Activated naive CD4-positive, alpha-beta T cell treated with anti-CD3 and anti-CD28 coated beads, Interleukin-2, amount 50 U/mL, for 16 hours (primary cell): ENCODE results near the gene CCDC85C.

Experiments used
- DNase-seq: peaks from one replicate; pipeline ENCODE4 v3.0.0-alpha.2; 2020

CCDC85C gene

GRCh38 chr14:99628887-99629618 is 25.0 kb upstream of the CCDC85C start:
- peak; percentile 57 for DNase-seq

DNA sequence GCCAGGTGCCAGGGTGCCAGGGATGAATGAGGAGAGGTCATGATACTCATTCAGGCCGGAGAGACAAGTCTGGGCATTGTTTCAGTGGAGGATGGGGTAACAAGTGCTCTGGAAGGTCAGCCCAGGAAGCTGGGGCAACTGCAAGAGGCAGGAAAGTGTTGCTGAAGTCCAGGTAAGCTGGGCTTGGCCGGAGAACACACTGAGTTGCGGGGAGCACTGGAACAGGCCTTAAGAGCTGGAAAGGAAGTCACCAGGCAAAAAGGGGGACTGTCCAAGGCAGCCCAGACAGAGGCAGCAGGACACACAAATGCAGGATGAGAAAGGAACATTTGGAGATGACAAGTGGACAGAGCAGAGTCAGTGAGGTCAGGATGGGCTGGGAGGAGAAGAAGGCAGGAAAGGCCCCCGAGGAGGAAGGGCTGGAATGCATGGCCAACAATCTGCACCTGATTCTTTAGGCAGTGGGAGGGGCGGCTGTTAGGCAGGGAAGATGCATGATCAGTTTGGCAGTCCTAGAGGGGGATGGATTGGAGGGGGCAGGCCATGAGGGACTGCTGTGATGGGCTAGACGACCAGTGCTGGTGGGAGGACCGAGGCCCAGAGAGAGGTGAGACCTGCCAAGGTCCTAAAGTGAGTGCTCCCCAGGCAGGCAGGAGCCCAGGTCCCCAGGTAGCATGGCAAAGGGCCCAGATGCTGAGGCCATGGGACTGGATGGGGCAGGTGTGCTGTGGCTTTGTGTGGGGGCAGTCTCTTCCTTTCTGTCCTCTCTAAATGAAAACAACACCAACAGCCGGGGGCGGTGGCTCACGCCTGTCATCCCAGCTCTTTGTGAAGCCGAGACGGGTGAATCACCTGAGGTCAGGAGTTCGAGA is 23.7 kb upstream of the CCDC85C start:
- DNase-seq, result no peak

GRCh38 chr14:99627100-99627499 is 23.1 kb upstream of the CCDC85C start:
- no peak for DNase-seq

DNA sequence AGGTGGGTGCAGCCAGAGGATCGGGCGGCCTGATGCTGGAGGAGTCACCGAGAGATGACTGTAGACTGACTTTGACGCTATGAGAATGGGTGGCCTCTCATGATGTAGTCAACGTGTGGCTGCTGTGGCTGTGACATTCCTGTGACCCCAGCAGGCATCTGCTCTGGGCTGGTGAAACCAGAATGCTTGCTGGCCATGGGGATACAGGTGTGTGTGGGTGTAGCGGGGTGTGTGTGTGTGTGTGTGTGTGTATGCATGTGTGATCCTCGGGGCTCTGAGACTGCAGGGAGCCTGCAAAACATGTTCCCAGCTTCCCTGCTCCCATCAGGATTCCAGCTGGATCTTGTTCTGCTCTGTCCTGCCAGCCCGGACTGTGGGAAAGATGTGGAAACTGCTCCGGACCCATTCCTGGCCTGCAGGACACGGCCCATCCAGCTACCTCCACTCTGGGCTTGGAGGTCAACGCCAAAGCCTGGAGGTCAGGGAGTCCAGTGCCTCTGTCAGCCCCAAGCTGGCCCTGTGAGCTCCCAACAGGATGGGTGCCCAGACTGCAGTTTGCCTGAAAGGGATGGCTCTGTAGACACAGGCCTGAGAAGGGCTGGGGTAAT is 22.1 kb upstream of the CCDC85C start:
- no peak for DNase-seq

DNA sequence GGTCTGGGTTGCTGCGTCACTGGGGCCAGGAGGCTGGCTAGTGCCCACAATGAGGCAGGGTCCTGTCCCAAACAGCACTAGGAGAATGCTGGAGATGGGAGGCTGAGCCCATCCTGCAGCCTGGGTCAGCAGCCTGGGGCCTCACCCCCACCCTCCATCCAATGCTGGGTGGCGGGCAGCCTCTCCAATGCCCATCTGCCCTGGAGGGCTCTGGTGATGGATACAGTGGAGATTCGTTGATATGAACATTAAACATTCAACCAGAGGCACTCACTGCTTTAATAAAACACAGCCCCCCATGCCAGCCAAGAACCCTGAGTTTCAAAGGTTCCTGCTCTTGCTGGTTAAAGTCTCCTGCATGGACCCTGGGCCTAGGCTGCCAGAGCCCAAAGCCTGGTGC is 21.5 kb upstream of the CCDC85C start:
- DNase-seq, result no peak

GRCh38 chr14:99624971-99625370 is 21.0 kb upstream of the CCDC85C start:
- DNase-seq, result no peak

DNA sequence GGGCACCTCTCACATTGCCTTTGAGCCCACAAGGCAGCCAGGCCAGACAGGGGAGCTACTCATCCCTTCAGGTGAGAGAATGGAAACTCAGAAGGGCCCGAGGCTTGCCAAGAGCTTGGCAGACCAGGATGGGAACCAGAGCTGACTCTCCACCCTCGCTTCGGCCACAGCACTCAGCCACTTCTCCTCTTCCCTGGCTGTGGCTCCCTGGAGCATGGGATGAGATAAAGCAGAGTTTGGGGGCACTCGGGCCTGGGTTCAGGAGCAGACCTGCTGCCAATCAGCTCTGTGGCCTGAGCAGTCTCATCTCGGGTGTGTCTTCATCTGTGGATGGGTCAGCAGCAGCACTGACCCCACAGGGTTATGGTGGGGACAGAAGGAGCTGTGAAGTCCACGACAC is 20.0 kb upstream of the CCDC85C start:
- DNase-seq, result no peak

GRCh38 chr14:99621948-99622347 is 17.9 kb upstream of the CCDC85C start:
- no peak for DNase-seq

DNA sequence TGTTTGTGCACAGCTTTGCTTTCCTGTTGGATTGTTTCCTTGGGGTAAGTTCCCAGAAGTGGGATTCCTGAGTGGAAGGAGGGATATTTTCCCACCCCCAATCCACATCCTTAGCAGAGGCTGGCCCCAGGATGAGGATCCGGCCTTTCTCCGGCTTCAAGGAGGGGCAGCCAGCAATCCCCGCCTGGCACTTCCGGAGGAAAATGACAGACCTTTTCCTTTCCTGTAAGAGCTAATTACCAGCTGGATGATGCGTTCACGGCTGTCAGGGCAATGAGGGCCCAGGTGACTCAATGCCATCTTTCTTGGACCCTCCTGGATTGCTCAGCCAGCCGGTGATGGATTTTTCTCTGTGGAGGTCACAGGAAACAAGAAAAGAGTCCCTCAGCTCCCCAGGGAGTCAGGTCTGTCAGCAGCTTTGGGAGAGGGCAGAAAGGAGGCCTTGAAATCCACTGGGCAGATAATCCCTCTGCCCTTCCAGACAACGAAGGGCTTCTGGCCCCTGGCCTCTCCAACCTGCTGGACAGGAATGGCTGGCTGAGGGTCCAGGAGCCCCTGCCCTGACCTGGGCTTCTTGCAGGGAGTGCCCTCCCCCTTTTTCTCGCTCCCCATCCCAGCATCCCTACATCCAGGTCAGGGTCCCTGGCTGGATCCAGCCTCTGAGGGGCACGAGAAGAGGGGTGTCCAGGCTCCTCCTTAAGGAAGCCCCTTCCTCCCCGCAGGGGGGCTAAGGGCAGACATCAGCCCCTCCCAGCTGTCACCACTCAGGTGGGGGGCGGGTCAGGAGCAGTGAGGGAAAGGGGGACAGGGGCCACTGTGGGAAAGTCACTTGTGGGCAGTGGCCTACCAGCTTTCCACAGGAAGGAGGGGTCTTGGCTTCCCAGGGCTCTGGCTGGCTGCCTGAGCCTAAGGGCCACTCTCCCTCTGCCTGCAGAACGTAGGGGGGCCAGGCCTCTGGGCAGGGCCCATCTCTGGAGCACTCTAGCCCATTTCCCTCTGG is 16.1 kb upstream of the CCDC85C start:
- DNase-seq, result no peak

DNA sequence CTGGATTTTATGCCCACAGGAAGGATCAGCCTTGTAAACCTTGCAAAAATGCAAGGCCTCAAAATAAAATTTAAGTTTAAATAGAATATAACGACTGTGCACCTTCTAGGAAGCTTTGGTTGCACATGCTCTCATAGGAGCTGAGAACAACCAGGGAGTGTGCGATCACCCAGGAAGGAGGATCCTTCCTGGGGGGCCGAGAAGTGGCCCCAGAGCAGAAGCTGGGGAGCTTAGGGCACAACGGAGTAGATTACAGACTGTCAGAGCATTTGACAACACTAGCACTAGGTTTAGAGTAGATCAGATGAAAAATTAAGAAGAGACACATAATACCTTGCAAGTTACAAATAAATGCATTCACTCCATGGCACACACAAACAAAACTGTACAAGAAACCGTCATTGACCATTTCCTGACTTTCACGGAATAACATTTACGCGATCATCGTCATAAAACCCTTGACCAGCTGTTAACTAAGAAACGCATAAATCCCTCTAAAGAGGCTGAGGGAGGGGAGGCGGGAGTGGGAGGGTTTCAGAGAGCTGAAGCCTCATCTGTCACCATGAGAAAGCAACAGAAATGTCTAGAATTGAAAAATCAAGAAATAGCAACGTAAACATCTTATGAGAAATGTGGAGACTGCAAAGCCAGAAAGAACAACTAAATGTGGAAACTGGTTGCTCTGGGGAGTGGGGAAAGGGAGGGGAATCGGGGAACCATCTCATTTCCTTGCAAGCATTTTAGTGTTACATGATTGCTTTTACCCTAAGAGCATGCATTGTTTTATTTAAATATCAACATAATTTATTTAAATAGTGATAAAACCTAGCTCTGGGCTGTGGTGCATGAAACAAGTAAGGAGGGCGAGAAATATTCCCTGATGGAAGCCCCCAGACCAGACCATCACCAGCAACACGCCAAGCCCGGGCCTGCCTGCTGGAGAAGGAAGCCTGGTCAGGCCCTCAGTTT is 13.1 kb upstream of the CCDC85C start:
- DNase-seq, result no peak

DNA sequence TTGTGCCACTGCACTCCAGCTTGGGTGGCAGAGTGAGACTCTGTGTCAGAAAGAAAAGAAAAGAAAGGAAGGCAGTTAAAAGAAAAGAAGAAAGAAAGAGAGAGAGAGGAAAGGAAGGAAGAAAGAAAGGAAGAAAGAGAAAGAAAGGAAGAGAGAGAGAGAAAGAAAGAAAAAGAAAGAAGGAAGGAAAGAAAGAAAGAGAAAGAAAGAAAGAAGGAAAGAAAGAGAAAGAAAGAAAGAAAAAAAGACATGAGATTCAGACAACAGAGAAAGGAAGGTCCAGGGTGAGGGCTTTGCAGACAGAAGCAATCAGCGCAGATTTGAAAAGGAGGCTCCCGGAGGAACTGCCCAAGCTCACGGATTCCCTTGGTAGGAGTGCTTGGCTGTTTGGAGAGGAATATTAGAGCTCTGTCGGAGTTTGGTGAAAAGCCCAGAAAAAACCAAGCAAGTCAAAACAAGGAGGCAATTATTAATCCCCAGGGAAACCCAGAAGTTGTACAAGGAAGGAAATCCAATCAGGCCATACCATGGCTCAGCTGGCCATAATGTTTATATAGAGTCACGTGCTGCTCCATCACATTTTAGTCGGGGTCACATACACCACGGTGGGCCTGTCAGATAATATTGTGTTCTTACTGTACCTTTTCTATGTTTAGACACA is 11.6 kb upstream of the CCDC85C start:
- DNase-seq, result no peak

DNA sequence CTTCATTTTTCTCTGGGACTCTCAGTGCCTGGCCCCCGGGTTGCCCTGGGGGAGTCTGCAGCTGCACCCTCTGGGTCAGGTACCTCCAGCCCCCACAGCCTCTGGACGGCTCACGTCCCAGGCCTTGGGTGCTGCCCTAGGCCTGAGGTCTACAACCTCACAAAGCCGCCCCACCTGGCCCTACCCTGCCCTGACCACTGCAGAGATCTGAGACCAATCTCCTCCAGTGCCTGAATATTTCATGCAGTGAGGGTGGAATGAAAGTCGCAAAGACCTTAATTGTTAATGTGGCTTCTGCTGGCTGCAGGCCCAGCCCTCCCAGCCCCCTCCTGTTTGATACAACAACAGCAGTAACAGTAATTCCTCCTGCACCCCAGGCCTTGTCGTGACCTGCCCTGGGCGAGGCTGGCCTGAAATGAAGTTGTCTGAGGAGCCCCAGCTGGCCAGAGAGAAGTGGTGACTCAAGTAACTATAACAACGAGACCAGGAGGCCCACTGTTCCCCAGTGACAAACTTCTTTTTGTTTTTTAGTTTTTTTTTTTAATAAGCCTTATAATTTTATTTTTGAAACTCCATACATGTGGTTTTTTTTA is 8.8 kb upstream of the CCDC85C start:
- no peak for DNase-seq

DNA sequence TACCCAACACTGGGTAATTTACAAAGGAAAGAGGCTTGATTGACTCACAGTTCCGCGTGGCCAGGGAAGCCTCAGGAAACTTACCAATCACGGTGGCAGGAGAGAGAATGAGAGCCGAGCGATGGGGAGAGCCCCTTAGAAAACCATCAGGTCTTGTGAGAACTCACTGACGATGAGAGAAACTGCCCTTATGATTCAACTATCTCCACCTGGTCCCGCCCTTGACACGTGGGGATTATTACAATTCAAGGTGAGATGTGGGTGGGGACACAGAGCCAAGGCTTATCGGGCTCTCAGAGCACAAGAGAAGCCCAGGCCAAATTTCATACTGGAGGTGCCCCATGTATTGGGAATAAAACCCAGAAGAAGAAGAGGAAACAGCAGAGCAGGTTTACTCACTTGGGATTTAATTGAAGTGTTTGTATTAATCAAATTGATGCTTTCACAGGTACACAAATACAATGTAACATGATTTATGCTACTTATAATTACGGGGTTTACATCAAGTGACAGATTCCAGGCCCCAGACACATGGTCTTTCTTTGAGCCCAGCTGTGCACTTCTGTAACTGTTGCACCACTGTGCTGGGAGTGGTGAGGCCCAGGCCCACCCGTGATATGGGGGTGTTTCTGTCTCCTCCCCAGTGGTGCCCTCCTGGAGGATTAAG is 8.2 kb upstream of the CCDC85C start:
- DNase-seq, result no peak

DNA sequence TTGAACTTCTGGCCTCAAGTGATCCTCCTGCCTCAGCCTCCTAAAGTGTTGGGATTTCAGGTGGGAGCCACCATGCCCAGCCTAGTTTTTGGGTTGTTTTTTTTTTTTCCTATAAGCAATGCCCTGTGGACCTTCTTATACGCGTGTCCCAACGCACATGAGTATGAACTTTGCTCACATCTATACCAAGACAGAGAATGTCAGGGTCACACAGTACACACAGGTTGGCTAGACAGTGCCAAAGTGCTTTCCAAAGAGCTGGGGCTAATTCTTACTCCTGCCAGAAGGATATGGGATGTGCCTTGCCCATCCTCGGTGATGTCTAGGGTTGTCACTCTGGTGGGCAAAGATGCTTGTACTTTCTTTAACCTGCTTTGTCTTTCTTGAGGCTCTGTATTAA is 7.6 kb upstream of the CCDC85C start:
- no peak for DNase-seq

DNA sequence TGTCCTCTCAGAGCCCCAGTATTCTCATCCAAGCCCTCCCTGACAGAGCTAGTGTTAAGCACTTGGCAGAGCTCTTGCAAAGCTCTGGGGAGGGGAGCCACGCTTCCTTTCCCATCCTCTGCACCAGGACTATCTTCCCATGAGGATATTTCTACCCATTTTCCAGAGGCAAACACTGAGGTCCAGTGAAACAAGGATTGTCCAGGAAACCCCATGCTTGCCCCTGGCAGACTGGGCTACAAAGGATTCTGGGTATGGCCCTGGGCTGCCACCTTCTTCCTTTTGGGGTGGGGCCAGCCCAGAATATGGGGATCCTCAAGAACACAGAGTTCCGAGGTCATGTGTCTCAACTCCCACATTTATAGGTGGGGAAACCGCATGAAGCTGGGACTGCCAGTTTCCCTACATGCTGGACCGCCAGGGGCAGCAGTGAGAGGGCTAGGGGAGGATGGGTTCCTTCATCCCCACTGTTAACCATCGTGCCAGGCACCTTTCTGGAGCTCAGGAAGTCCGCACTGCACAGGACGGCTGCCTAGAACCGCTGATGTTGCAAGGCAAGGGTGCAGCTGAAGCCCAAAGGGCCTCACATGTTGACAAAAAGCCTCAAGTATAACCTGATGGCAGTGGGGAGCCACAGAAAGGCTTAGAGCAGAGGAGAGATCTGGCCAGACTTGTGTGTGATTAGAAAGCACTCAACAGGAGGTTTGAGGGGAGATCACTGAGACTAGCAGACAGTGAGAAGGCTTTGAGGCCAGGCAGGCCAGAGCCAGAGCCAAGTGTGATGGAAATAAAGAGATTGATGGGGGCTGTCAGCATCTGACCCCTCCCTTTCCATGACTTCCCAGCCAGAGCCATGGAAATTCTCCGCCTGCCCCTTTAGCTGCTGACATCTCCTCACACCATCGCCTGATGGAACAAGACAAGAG is 5.5 kb upstream of the CCDC85C start:
- DNase-seq, result no peak

GRCh38 chr14:99608591-99608990 is 4.6 kb upstream of the CCDC85C start:
- no peak for DNase-seq

DNA sequence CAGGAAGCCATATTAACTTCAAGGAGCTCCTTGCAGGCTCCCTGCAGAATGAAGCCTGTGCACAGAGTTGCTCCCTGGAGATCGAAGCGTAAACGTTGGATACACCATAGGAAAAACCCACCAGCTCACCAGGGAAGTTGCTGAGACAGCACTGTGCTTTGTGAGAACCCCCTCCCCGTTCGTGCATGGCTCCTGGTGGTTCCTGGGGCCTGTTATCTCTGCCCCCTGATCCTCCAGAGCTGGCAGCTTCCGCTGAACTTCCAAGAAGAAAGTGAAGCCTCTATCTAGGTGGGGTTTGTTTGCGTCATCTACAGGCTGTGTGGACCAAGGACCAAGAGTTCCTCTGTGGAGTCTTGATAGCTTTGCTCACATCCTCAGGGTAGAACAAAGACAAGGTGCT is 2.4 kb upstream of the CCDC85C start:
- DNase-seq, result no peak

- peak; percentile 82 for DNase-seq
These were observed 1.4 kb upstream of the CCDC85C start for GRCh38 chr14:99605299-99605961.
